HG02970 (cell line): Measurements from ENCODE around the gene IFRD2.
A peak's percentile ranks its signal among the peaks of the same experiment; 100 is the strongest.

Experiments used
- ATAC-seq: cut with Tn5 transposase; IDR thresholded peaks from one replicate; pipeline ENCODE4 v1.9.1; 2021; ENCODE audit warnings: mild to moderate bottlenecking, moderate library complexity, moderate number of reproducible peaks; ENCODE audit not compliant: unreplicated experiment, low FRiP score

The IFRD2 gene

GRCh38 chr3:50303013-50303815 lies 11.0 kb upstream of the IFRD2 start, which contains the start of gene HYAL1:
TSS of gene HYAL1 (minus strand) at chr3:50303574. CDS start at chr3:50302956, 618 bp downstream.
- no peak for ATAC-seq

GRCh38 chr3:50302095-50303012 lies 10.1 kb upstream of the IFRD2 start:
- ATAC-seq: no peak

- no peak for ATAC-seq
These were observed 8.5 kb upstream of the IFRD2 start for GRCh38 chr3:50300681-50301254.

- ATAC-seq: no peak
These were observed 7.9 kb upstream of the IFRD2 start for GRCh38 chr3:50299929-50300680.

GRCh38 chr3:50299638-50299928 lies 7.4 kb upstream of the IFRD2 start:
- ATAC-seq: no peak

- peak; percentile 92 for ATAC-seq
These were observed 6.8 kb upstream of the IFRD2 start, which contains the start of the genes HYAL3 and NAA80 for GRCh38 chr3:50298836-50299637. TSS of gene HYAL3 (minus strand) at chr3:50299405. CDS start at chr3:50295602, 3,803 bp downstream. TSS of gene NAA80 (minus strand) at chr3:50299405. CDS start at chr3:50297463, 1,942 bp downstream.

- ATAC-seq: no peak
These were observed 5.9 kb upstream of the IFRD2 start for GRCh38 chr3:50297896-50298725.

GRCh38 chr3:50297384-50297775 lies 5.2 kb upstream of the IFRD2 start:
- ATAC-seq: no peak

GRCh38 chr3:50296721-50297383 lies 4.6 kb upstream of the IFRD2 start:
- ATAC-seq: no peak

- no peak for ATAC-seq
These were observed 3.6 kb upstream of the IFRD2 start for GRCh38 chr3:50295553-50296431.

GRCh38 chr3:50294492-50295403 lies 2.5 kb upstream of the IFRD2 start:
- ATAC-seq: no peak

GRCh38 chr3:50294089-50294488 lies 1.9 kb upstream of the IFRD2 start:
- no peak for ATAC-seq

- ATAC-seq: no peak
These were observed 1.0 kb upstream of the IFRD2 start for GRCh38 chr3:50293079-50293801.

GRCh38 chr3:50290161-50290641 lies 2.0 kb downstream of the IFRD2 start:
- no peak for ATAC-seq

GRCh38 chr3:50289130-50289529 lies 3.1 kb downstream of the IFRD2 start:
- ATAC-seq: no peak
